Measurements from ENCODE around the gene MRPS18A.

GRCh38 chr6:43736211-43736786, 48.7 kb upstream of the MRPS18A start:
- TF ChIP-seq, protein P1, sequence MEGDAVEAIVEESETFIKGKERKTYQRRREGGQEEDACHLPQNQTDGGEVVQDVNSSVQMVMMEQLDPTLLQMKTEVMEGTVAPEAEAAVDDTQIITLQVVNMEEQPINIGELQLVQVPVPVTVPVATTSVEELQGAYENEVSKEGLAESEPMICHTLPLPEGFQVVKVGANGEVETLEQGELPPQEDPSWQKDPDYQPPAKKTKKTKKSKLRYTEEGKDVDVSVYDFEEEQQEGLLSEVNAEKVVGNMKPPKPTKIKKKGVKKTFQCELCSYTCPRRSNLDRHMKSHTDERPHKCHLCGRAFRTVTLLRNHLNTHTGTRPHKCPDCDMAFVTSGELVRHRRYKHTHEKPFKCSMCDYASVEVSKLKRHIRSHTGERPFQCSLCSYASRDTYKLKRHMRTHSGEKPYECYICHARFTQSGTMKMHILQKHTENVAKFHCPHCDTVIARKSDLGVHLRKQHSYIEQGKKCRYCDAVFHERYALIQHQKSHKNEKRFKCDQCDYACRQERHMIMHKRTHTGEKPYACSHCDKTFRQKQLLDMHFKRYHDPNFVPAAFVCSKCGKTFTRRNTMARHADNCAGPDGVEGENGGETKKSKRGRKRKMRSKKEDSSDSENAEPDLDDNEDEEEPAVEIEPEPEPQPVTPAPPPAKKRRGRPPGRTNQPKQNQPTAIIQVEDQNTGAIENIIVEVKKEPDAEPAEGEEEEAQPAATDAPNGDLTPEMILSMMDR (IDR thresholded peaks at IDR 0.05 in 2 of 3, conservative IDR thresholded peaks at IDR 0.05 in 1 of 3; ENCODE audit: insufficient read depth in 2 of 3, low read depth in 1 of 3, low read length in 3 of 3) = no peak
- TF ChIP-seq SNRNP70 (optimal IDR thresholded peaks at IDR 0.05; ENCODE audit: low read depth, low read length) = no peak
- no peak for TF ChIP-seq NCOA1 (IDR thresholded peaks at IDR 0.05; ENCODE audit: low read depth)
- no peak for TF ChIP-seq SPI1 (IDR thresholded peaks at IDR 0.05; ENCODE audit: borderline replicate concordance, low read depth, low read length)
- no peak for TF ChIP-seq PHF20 (IDR thresholded peaks at IDR 0.05; ENCODE audit: partially characterized antibody)
